ENCODE measurements around the gene MSI2.

The MSI2 gene

DNA sequence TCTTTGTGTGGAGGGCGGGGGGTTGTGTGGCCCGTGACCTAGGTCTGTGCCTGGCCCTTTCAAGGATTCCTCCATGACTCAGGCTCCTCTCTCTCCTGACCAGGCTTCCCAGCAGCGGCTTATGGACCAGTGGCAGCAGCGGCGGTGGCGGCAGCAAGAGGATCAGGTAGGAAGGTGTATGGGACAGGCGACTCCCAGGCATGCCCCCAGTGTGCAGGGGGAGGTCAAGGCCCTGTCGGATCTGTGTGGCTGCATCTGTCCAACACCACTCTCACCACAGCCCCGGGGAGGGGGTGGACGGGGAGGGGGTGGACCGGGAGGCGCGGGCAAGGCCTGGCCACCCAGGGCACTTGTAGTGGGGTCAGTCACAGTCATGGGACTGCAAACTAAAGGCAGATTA, 395.7 kb downstream of the MSI2 start:
- no peak overlapping the region for H3K9ac ChIP-seq (ENCODE audit: low read length)
- H2AFZ ChIP-seq (ENCODE audit: low read depth, low read length, severe bottlenecking): no peak overlapping the region
- no peaks in the 10 kb centered on the region for H3K27me3 ChIP-seq (ENCODE audit: low read length)
- H3F3A ChIP-seq (ENCODE audit: insufficient read depth): no peaks in the 10 kb centered on the region
- no peaks in the 10 kb centered on the region for H3K36me3 ChIP-seq (ENCODE audit: low read length)
- no peak overlapping the region for H3K4me3 ChIP-seq (ENCODE audit: insufficient read depth, low read length, poor library complexity, severe bottlenecking)
- no peaks in the 10 kb centered on the region for H4K20me1 ChIP-seq (ENCODE audit: low read depth, low read length)
- H3K27ac ChIP-seq (ENCODE audit: low read depth, low read length): no peak overlapping the region
- no peaks in the 10 kb centered on the region for H3K9me3 ChIP-seq (ENCODE audit: insufficient read depth, low read length)
- H3K79me2 ChIP-seq (ENCODE audit: insufficient read depth, low read length): no peaks in the 10 kb centered on the region
- H3K9me2 ChIP-seq (replicated peaks; ENCODE audit: insufficient read depth, low read length): no peaks in the 10 kb centered on the region
- H3K4me2 ChIP-seq (ENCODE audit: low read depth, low read length, poor library complexity, severe bottlenecking): no peak overlapping the region
- TF ChIP-seq, protein P1, sequence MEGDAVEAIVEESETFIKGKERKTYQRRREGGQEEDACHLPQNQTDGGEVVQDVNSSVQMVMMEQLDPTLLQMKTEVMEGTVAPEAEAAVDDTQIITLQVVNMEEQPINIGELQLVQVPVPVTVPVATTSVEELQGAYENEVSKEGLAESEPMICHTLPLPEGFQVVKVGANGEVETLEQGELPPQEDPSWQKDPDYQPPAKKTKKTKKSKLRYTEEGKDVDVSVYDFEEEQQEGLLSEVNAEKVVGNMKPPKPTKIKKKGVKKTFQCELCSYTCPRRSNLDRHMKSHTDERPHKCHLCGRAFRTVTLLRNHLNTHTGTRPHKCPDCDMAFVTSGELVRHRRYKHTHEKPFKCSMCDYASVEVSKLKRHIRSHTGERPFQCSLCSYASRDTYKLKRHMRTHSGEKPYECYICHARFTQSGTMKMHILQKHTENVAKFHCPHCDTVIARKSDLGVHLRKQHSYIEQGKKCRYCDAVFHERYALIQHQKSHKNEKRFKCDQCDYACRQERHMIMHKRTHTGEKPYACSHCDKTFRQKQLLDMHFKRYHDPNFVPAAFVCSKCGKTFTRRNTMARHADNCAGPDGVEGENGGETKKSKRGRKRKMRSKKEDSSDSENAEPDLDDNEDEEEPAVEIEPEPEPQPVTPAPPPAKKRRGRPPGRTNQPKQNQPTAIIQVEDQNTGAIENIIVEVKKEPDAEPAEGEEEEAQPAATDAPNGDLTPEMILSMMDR (IDR thresholded peaks at IDR 0.05; ENCODE audit: insufficient read depth, low read length, poor library complexity, severe bottlenecking): no peak
- no peak for TF ChIP-seq EZH2phosphoT487 (conservative IDR thresholded peaks at IDR 0.05; ENCODE audit: low read length)

DNA sequence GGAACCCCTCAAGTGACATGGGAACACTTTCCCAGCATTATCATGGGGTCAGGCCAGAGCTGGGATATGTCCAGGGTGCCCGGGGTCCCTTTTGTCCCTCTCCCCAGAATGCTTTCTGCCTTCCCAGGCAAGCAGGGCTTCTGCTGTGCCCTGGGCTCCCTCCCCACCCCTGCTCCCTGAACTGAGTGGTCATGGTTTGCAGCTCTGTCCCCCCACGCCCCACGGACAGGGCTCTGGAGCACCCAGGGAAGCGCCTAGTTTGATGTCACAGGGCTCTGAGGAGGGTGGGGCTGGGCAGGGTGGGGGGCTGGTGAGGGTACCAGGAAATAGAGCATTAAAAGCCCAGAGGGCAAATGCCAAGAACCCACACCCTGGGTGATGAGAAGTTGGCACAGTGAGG, 396.5 kb downstream of the MSI2 start:
- Histone ChIP-seq H3K27ac (ENCODE audit: low read depth, low read length) (no peak overlapping the region), H3K4me3 (ENCODE audit: insufficient read depth, low read length, poor library complexity, severe bottlenecking) (no peak overlapping the region), H3K9me3 (ENCODE audit: insufficient read depth, low read length) (no peaks in the 10 kb centered on the region), H3K9me2 (replicated peaks; ENCODE audit: insufficient read depth, low read length) (no peaks in the 10 kb centered on the region), H3K27me3 (ENCODE audit: low read length) (no peaks in the 10 kb centered on the region), H4K20me1 (ENCODE audit: low read depth, low read length) (no peaks in the 10 kb centered on the region), H3K4me2 (ENCODE audit: low read depth, low read length, poor library complexity, severe bottlenecking) (no peak overlapping the region), H3K36me3 (ENCODE audit: low read length) (no peaks in the 10 kb centered on the region), H2AFZ (ENCODE audit: low read depth, low read length, severe bottlenecking) (no peak overlapping the region), H3K79me2 (ENCODE audit: insufficient read depth, low read length) (no peaks in the 10 kb centered on the region), H3F3A (ENCODE audit: insufficient read depth) (no peaks in the 10 kb centered on the region), H3K9ac (ENCODE audit: low read length) (no peak overlapping the region)
- TF ChIP-seq EZH2phosphoT487 (conservative IDR thresholded peaks at IDR 0.05; ENCODE audit: low read length): no peak
- TF ChIP-seq, protein P1 (IDR thresholded peaks at IDR 0.05; ENCODE audit: insufficient read depth, low read length, poor library complexity, severe bottlenecking): no peak

- H3K27ac ChIP-seq (ENCODE audit: low read depth, low read length): no peak overlapping the region
- H3K9ac ChIP-seq (ENCODE audit: low read length): no peak overlapping the region
- no peak overlapping the region for H3K4me3 ChIP-seq (ENCODE audit: insufficient read depth, low read length, poor library complexity, severe bottlenecking)
- H3K79me2 ChIP-seq (ENCODE audit: insufficient read depth, low read length): no peaks in the 10 kb centered on the region
- no peak for TF ChIP-seq EZH2phosphoT487 (conservative IDR thresholded peaks at IDR 0.05; ENCODE audit: low read length)
- TF ChIP-seq, protein P1 (IDR thresholded peaks at IDR 0.05; ENCODE audit: insufficient read depth, low read length, poor library complexity, severe bottlenecking): no peak
- no peaks in the 10 kb centered on the region for H3F3A ChIP-seq (ENCODE audit: insufficient read depth)
- no peaks in the 10 kb centered on the region for H3K9me3 ChIP-seq (ENCODE audit: insufficient read depth, low read length)
- no peaks in the 10 kb centered on the region for H4K20me1 ChIP-seq (ENCODE audit: low read depth, low read length)
- no peaks in the 10 kb centered on the region for H3K9me2 ChIP-seq (replicated peaks; ENCODE audit: insufficient read depth, low read length)
- no peaks in the 10 kb centered on the region for H3K27me3 ChIP-seq (ENCODE audit: low read length)
- no peak overlapping the region for H2AFZ ChIP-seq (ENCODE audit: low read depth, low read length, severe bottlenecking)
- H3K4me2 ChIP-seq (ENCODE audit: low read depth, low read length, poor library complexity, severe bottlenecking): no peak overlapping the region
- no peaks in the 10 kb centered on the region for H3K36me3 ChIP-seq (ENCODE audit: low read length)
Observed at GRCh38 chr17:57653279-57653678, 397.0 kb downstream of the MSI2 start.

Measured in SU-DHL-6 (cell line).